Measurements from ENCODE around the gene SHQ1. TPM values are rescaled to one million over a fixed set of nuclear protein-coding genes. Genes with fewer than 3 reads are reported as not detected.

The SHQ1 gene
- total RNA-seq, 2 experiments from 2014 or later = 9.4 to 13.1 TPM

DNA sequence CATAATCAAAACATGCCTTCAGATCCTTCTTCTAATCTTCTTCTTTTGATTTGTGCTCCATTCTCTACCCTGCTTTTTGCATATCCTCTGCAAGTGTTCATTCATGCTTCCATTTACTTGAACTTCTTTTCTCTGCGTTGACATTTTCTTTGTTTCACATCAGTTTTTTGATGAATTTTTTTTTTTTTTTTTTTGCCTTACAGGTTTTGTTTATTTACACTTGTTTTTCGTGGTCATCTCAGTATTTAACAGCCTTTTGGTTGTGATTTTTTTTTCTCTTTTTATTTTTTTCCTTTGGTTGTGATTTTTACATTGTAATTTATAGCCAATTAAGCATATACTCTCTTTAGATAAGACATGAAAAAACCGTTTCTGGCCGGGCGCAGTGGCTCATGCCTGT lies 11.8 kb upstream of the SHQ1 start:
- no peaks in the 10 kb centered on the region for H3K9me3 ChIP-seq (ENCODE audit: control insufficient read depth in 1 of 2, insufficient read depth in 1 of 2, low read length in 2 of 2)
- Mint-ChIP-seq H3K27me3 (peaks cover 3% of the 10 kb centered on the region), H3K27ac (no peak overlapping the region), H3K4me3 (no peak overlapping the region), H3K36me3 (ENCODE audit: low read depth) (no peaks in the 10 kb centered on the region), H3K4me1 (ENCODE audit: low read depth) (no peaks in the 10 kb centered on the region), H3K9me3 (no peaks in the 10 kb centered on the region)
- CTCF ChIA-PET = no interaction called here
- no peaks in the 10 kb centered on the region for H3K4me1 ChIP-seq (ENCODE audit: insufficient read depth, low read length)
- intact Hi-C loops (cut with DNase I, micrococcal nuclease) = no loop called here
- ATAC-seq (ENCODE audit: poor library complexity) (no peak), DNase-seq (no peak)
- no peaks in the 10 kb centered on the region for H3K27me3 ChIP-seq (ENCODE audit: control insufficient read depth in 1 of 2, insufficient read depth in 2 of 2, low read length in 2 of 2)
- TF ChIP-seq, protein P1, sequence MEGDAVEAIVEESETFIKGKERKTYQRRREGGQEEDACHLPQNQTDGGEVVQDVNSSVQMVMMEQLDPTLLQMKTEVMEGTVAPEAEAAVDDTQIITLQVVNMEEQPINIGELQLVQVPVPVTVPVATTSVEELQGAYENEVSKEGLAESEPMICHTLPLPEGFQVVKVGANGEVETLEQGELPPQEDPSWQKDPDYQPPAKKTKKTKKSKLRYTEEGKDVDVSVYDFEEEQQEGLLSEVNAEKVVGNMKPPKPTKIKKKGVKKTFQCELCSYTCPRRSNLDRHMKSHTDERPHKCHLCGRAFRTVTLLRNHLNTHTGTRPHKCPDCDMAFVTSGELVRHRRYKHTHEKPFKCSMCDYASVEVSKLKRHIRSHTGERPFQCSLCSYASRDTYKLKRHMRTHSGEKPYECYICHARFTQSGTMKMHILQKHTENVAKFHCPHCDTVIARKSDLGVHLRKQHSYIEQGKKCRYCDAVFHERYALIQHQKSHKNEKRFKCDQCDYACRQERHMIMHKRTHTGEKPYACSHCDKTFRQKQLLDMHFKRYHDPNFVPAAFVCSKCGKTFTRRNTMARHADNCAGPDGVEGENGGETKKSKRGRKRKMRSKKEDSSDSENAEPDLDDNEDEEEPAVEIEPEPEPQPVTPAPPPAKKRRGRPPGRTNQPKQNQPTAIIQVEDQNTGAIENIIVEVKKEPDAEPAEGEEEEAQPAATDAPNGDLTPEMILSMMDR (IDR thresholded peaks at IDR 0.05) = no peak
- POLR2A ChIA-PET = no interaction called here
- no peak overlapping the region for H3K27ac ChIP-seq (ENCODE audit: low read depth in 1 of 2, low read length in 2 of 2)
- no peak overlapping the region for H3K4me3 ChIP-seq (ENCODE audit: low read length)
- no peaks in the 10 kb centered on the region for H3K36me3 ChIP-seq (ENCODE audit: insufficient read depth, low read length)

DNA sequence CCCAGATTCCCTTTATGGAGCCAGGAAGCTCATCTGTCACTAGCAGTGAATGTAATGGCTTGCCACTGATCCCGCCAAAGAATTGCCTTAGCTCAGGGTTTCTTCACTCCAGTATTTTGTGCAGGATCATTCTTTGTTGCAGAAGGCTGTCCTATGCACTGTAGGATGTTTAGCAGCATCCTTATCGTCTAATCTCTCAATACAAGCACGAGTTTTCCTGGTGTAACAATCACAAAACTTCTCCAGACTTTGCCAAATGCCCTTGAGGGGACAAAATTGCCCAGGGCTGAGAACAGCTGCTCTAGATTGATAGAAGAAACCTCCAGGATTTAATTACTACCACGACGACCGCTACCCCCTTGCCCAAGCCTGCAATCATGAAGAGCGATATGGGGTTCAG lies 6.8 kb upstream of the SHQ1 start:
- TF ChIP-seq, protein P1 (IDR thresholded peaks at IDR 0.05) = no peak
- Mint-ChIP-seq H3K27ac (no peak overlapping the region), H3K27me3 (peaks cover 5% of the 10 kb centered on the region), H3K9me3 (no peaks in the 10 kb centered on the region), H3K4me1 (ENCODE audit: low read depth) (peaks cover 5% of the 10 kb centered on the region), H3K4me3 (no peak overlapping the region), H3K36me3 (ENCODE audit: low read depth) (no peaks in the 10 kb centered on the region)
- ATAC-seq (ENCODE audit: poor library complexity) (no peak), DNase-seq (no peak)
- Histone ChIP-seq H3K9me3 (ENCODE audit: control insufficient read depth in 1 of 2, insufficient read depth in 1 of 2, low read length in 2 of 2) (no peaks in the 10 kb centered on the region), H3K4me3 (ENCODE audit: low read length) (no peak overlapping the region), H3K4me1 (ENCODE audit: insufficient read depth, low read length) (no peaks in the 10 kb centered on the region), H3K36me3 (ENCODE audit: insufficient read depth, low read length) (no peaks in the 10 kb centered on the region), H3K27me3 (ENCODE audit: control insufficient read depth in 1 of 2, insufficient read depth in 2 of 2, low read length in 2 of 2) (peaks cover 0 to 5% of the 10 kb centered on the region in 2 experiments), H3K27ac (ENCODE audit: low read depth in 1 of 2, low read length in 2 of 2) (no peak overlapping the region)
- intact Hi-C loops (cut with DNase I, micrococcal nuclease) = no loop called here
- CTCF ChIA-PET = no interaction called here
- POLR2A ChIA-PET = no interaction called here

DNA sequence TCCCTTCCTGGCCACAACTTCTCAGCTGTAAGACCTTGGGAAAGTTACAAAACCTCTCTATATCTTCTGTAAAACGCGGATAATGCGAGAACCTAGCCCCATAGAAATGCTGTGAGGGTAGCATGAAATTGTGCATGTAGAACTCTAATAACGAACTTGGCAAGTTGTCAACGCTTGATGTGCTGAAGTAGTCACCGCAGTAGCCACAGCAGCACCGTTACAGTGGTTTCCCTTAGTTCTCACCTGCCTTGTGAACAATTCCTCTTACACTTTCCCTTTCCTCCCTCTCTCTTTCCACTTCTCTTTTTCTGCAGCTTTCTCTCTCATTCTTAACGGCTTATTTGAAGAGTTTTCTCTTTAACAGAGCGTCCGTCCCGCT lies 447 bp upstream of the SHQ1 start:
- H3K36me3 Mint-ChIP-seq (ENCODE audit: low read depth) = peaks cover 18% of the 10 kb centered on the region
- H3K4me3 Mint-ChIP-seq = peak overlapping the region; percentile 97
- POLR2A ChIA-PET = interaction anchor here (0.8 to 1.8 kb wide), 5 partner anchors 28 to 208 kb away, joined by 3 to 8 read pairs (median 4); partner anchors contain the start of gene PPP4R2

More for the DNA sequence above, 447 bp upstream of the SHQ1 start:
- Histone ChIP-seq H3K27ac (ENCODE audit: low read depth in 1 of 2, low read length in 2 of 2) (no peak overlapping the region), H3K9me3 (ENCODE audit: control insufficient read depth in 1 of 2, insufficient read depth in 1 of 2, low read length in 2 of 2) (no peaks in the 10 kb centered on the region), H3K4me1 (ENCODE audit: insufficient read depth, low read length) (peaks cover 24% of the 10 kb centered on the region), H3K36me3 (ENCODE audit: insufficient read depth, low read length) (no peaks in the 10 kb centered on the region), H3K27me3 (ENCODE audit: control insufficient read depth in 1 of 2, insufficient read depth in 2 of 2, low read length in 2 of 2) (no peaks in the 10 kb centered on the region), H3K4me3 (ENCODE audit: low read length) (peak overlapping the region; percentile 93)
- intact Hi-C loops (cut with DNase I, micrococcal nuclease) = loop anchor here (1.0 to 10.0 kb wide), 6 partner anchors 91 to 1264 kb away; partner anchors contain the start of genes PPP4R2 (in 2 of the 2), EIF4E3 (in 1 of the 2), FOXP1 (in 1 of the 2) and RYBP (in 1 of the 2)
- Mint-ChIP-seq H3K27ac (peak overlapping the region; percentile 88), H3K4me1 (ENCODE audit: low read depth) (peaks cover 64% of the 10 kb centered on the region), H3K9me3 (no peaks in the 10 kb centered on the region), H3K27me3 (no peaks in the 10 kb centered on the region)
- TF ChIP-seq, protein P1 (IDR thresholded peaks at IDR 0.05) = no peak
- peak; percentile 24 for ATAC-seq (ENCODE audit: poor library complexity)
- CTCF ChIA-PET = interaction anchor here (1.4 to 4.4 kb wide), 2 partner anchors 15 to 208 kb away, joined by 3 to 22 read pairs; no protein-coding TSS in a partner anchor
- DNase-seq = peak in 6 of 14 experiments; percentile 6 to 78 (median 38)
